Kidney (tissue), 14 donors: ENCODE results near the gene GLT6D1. TPM values are rescaled to one million over a fixed set of nuclear protein-coding genes. Genes with fewer than 3 reads are reported as not detected.

Experiments
- DNase-seq, 5 donors: peaks; one replicate each; pipeline ENCODE4 v3.0.0-alpha.2; 2013 to 2020
- FAIRE-seq: peaks from 2 replicates; lab custom pipeline; 2012; peaks lifted over from hg19 to GRCh38; lab: Jason Lieb, UNC
- H3K27ac ChIP-seq, 2 donors: one replicate each; pipeline ENCODE4 v1.7.0; 2013; ENCODE audit warnings: low read depth in 2 of 2, low read length in 2 of 2, inconsistent platforms in 1 of 2
- H3K27me3 ChIP-seq: one replicate; pipeline ENCODE4 v1.7.1; 2013; ENCODE audit warnings: low read length, inconsistent platforms; ENCODE audit not compliant: control insufficient read depth, insufficient read depth
- H3K36me3 ChIP-seq, 3 donors: one replicate each; pipeline versions ENCODE4 v1.7.0 to v1.7.1; 2013; ENCODE audit warnings: low read length in 3 of 3, control low read depth in 1 of 3, inconsistent platforms in 1 of 3; ENCODE audit not compliant: insufficient read depth in 3 of 3, control insufficient read depth in 2 of 3
- H3K4me1 ChIP-seq, 3 donors: one replicate each; pipeline versions ENCODE4 v1.7.0 to v1.7.1; 2013; ENCODE audit warnings: low read length in 3 of 3, inconsistent platforms in 1 of 3, low read depth in 1 of 3; ENCODE audit not compliant: control insufficient read depth in 2 of 3, insufficient read depth in 2 of 3
- H3K4me3 ChIP-seq, 3 donors: one replicate each; pipeline versions ENCODE4 v1.7.0 to v1.8.1; 2013; ENCODE audit warnings: low read length in 3 of 3, control low read depth in 1 of 3, inconsistent platforms in 1 of 3
- H3K9ac ChIP-seq, 3 donors: one replicate each; pipeline versions ENCODE4 v1.7.0 to v1.7.1; 2013; ENCODE audit warnings: low read length in 3 of 3, control low read depth in 1 of 3, inconsistent platforms in 1 of 3
- H3K9me3 ChIP-seq, 3 donors: one replicate each; pipeline versions ENCODE4 v1.7.0 to v1.7.1; 2013; ENCODE audit warnings: low read length in 3 of 3, control low read depth in 1 of 3, inconsistent platforms in 1 of 3; ENCODE audit not compliant: control insufficient read depth in 2 of 3, insufficient read depth in 1 of 3
- CTCF ChIP-seq: IDR thresholded peaks from 3 replicates; pipeline ENCODE4 v1.5.1; 2012; ENCODE audit warnings: mild to moderate bottlenecking, moderate library complexity, borderline replicate concordance; ENCODE audit not compliant: insufficient read depth; ENCODE audit errors: extremely low read depth
- intact Hi-C: fragments of 100-400 bp; cut with DNase I; formaldehyde crosslinking; loops from one replicate; pipeline ENCODE4 v1.11.1; 2022
- polyA plus RNA-seq: library from polyadenylated mRNA; stranded (reverse); fragments of 350-450 nt; fragmentation: Illumina TruSeq; extraction: RNeasy Lipid Tissue Mini Kit (QIAGEN cat#74804); gene quantifications from one replicate; pipeline ENCODE4 v1.2.3, GENCODE V29; 2014; ENCODE audit warnings: low read depth, low replicate concordance; ENCODE audit not compliant: insufficient read depth
- total RNA-seq: library from RNA; stranded (reverse); fragmentation: NEBNext Ultra II Directional; extraction: Animal tissue kit (Norgen Biotek cat#: 25700); gene quantifications from one replicate; pipeline ENCODE4 v1.2.1, GENCODE V29; 2021
- donor health status: control.
- donor health status: control.
- donor health status: control.
- donor health status: control.
- donor health status: control.
- donor health status: DM: yes; HTN: yes; CAD: no.
- donor health status: Normal renal cell carcinoma (clear cell type).

The GLT6D1 gene
- total and polyA plus RNA-seq, 2 donors from 2014 or later = not detected

- no peak overlapping the region for H3K4me3 ChIP-seq
- DNase-seq (no peak), FAIRE-seq (no peak)
- H3K4me1 ChIP-seq = no peaks in the 10 kb centered on the region
- no peak for TF ChIP-seq CTCF
- no peaks in the 10 kb centered on the region for H3K36me3 ChIP-seq
- H3K9me3 ChIP-seq = no peaks in the 10 kb centered on the region
- no peaks in the 10 kb centered on the region for H3K27me3 ChIP-seq
- H3K9ac ChIP-seq = no peak overlapping the region
- intact Hi-C loops = no loop called here
- H3K27ac ChIP-seq = no peak overlapping the region
Observed at GRCh38 chr9:135632841-135633240, 6.5 kb downstream of the GLT6D1 start.

GRCh38 chr9:135624282-135624681, 15.1 kb downstream of the GLT6D1 start:
- DNase-seq = no peak
- intact Hi-C loops = no loop called here

GRCh38 chr9:135622415-135623020, 16.8 kb downstream of the GLT6D1 start:
- H3K36me3 ChIP-seq = no peaks in the 10 kb centered on the region
- no peak for TF ChIP-seq CTCF
- no peak for DNase-seq
- peaks cover 0 to 4% (median 0%) of the 10 kb centered on the region in 3 donors for H3K9me3 ChIP-seq
- no peaks in the 10 kb centered on the region for H3K4me1 ChIP-seq
- no peak overlapping the region for H3K9ac ChIP-seq
- intact Hi-C loops = no loop called here
- no peaks in the 10 kb centered on the region for H3K27me3 ChIP-seq
- H3K4me3 ChIP-seq = no peak overlapping the region
- FAIRE-seq = no peak
- H3K27ac ChIP-seq = no peak overlapping the region

More at GRCh38 chr9:135624282-135624681, 15.1 kb downstream of the GLT6D1 start:
- no peak overlapping the region for H3K27ac ChIP-seq
- no peak for FAIRE-seq
- H3K9ac ChIP-seq = no peak overlapping the region
- H3K27me3 ChIP-seq = no peaks in the 10 kb centered on the region
- H3K4me3 ChIP-seq = no peak overlapping the region
- no peaks in the 10 kb centered on the region for H3K36me3 ChIP-seq
- no peaks in the 10 kb centered on the region for H3K4me1 ChIP-seq
- peaks cover 0 to 4% (median 0%) of the 10 kb centered on the region in 3 donors for H3K9me3 ChIP-seq
- no peak for TF ChIP-seq CTCF

GRCh38 chr9:135620558-135620957, 18.8 kb downstream of the GLT6D1 start:
- Histone ChIP-seq H3K9ac (no peak overlapping the region), H3K4me1 (no peaks in the 10 kb centered on the region), H3K9me3 (no peaks in the 10 kb centered on the region), H3K27ac (no peak overlapping the region), H3K27me3 (no peaks in the 10 kb centered on the region), H3K36me3 (no peaks in the 10 kb centered on the region), H3K4me3 (no peak overlapping the region)
- no peak for FAIRE-seq
- no peak for DNase-seq
- no peak for TF ChIP-seq CTCF
- intact Hi-C loops = no loop called here
